IPS-18c (cell line): Measurements from ENCODE around the gene BLOC1S3.

Experiments used
- H3K4me3 ChIP-seq: 2 replicates; pipeline ENCODE4 v1.7.0; 2013; ENCODE audit warnings: low read depth, mild to moderate bottlenecking, low read length, moderate library complexity; ENCODE audit not compliant: insufficient read depth
- H3K9me3 ChIP-seq: one replicate; pipeline ENCODE4 v1.6.1; 2013; ENCODE audit warnings: mild to moderate bottlenecking, low read length, moderate library complexity; ENCODE audit not compliant: control insufficient read depth, insufficient read depth

BLOC1S3 gene

DNA sequence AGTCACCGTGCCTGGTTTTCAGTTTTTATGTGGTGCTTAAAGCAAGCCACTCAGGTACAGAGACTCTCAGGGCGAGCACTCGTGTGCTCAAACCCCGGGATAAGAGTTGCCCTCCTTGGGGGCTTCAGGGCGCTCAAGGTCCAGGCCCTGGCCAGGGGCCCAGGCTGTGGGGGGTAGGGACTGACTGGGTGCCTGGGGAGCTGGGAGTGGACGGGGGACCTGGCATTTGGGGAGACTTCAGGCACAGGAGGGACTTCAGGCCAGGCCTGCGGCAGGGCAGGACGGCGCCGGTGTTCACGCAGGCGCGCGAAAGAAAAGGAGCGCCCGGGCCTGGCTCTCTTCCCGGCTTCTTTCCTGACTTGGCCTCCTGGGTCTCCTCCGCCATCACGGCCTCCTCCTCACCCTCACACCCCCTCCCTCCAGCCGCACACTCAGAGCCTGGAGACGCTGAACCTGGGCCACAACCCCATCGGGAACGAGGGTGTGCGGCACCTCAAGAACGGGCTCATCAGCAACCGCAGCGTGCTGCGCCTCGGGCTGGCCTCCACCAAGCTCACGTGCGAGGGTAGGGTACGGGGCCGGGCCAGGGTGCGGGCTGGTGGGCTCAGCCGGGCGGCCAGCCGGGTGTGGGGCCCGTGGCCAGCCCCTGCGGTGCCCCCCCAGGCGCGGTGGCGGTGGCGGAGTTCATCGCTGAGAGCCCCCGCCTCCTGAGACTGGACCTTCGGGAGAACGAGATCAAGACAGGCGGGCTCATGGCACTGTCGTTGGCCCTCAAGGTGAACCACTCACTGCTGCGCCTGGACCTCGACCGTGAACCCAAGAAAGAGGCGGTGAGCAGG is 33.9 kb upstream of the BLOC1S3 start:
- H3K9me3 ChIP-seq: no peaks in the 10 kb centered on the region

GRCh38 chr19:45145270-45146189 is 33.1 kb upstream of the BLOC1S3 start:
- Histone ChIP-seq H3K9me3 (no peaks in the 10 kb centered on the region), H3K4me3 (no peak overlapping the region)

More for the DNA sequence above, 33.9 kb upstream of the BLOC1S3 start:
- H3K4me3 ChIP-seq: no peak overlapping the region

- Histone ChIP-seq H3K9me3 (no peaks in the 10 kb centered on the region), H3K4me3 (no peak overlapping the region)
Measured at GRCh38 chr19:45146251-45146650, 32.3 kb upstream of the BLOC1S3 start.

DNA sequence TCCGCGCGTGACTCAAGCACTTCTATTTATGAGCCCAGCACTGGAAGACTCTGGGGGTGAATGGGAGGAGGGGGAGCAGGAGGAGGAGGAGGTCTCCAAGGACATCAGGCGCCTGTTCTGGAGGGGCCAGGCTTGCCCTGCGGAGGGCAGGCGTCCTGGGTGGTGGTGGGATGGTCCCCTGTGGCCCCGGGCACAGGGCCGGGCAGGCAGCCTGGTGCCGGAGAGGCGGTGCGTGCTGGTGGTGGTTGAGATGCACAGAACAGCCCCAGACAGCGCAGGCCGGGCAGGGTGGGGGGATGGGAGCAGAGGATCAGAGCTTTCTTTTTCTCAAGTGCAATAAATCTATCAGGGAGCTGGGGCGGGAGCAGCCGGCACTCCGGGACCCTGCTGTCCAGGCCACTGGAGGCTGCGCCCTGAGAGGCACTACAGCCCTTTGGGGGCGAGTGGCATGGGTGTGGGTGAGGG is 31.8 kb upstream of the BLOC1S3 start:
- no peak overlapping the region for H3K4me3 ChIP-seq
- no peaks in the 10 kb centered on the region for H3K9me3 ChIP-seq

- H3K9me3 ChIP-seq: no peaks in the 10 kb centered on the region
- H3K4me3 ChIP-seq: no peak overlapping the region
Measured at GRCh38 chr19:45147835-45148676, 30.5 kb upstream of the BLOC1S3 start.

DNA sequence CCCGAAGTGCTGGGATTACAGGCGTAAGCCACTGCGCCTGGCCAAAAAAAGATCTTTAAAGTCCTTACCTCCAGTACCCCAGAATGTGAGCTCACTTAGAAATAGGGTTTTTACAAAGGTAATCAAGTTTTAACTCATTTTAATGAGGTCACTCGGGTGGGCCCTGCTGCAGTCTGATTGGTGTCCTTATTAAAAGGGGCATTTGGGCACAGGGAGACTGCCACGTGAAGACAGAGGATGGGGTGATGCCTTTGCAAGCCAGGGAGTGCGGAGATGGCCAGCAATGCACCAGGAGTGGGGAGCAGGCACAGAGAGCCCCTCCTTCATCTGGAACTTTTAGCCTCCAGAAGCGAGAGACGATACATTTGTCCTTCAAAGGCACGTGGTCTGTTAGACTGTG is 29.5 kb upstream of the BLOC1S3 start:
- H3K9me3 ChIP-seq: no peaks in the 10 kb centered on the region
- no peak overlapping the region for H3K4me3 ChIP-seq

DNA sequence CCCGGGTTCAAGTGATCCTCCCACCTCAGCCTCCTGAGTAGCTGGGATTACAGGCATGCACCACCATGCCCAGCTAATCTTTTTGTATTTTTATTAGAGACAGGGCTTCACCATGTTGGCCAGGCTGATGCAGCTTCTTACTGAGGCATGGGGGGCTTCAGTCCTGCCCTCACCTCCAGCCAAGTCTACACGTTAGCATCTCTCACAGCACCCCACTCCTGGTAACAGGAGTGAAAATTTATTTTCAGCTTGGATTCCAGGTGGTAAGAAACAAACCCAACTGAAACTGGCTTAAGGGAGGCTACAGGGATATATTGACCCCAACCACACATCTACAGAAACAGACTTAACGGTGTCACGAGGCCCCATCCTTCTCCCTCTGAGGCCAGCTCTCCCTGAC is 28.4 kb upstream of the BLOC1S3 start:
- H3K9me3 ChIP-seq: no peaks in the 10 kb centered on the region
- H3K4me3 ChIP-seq: no peak overlapping the region

DNA sequence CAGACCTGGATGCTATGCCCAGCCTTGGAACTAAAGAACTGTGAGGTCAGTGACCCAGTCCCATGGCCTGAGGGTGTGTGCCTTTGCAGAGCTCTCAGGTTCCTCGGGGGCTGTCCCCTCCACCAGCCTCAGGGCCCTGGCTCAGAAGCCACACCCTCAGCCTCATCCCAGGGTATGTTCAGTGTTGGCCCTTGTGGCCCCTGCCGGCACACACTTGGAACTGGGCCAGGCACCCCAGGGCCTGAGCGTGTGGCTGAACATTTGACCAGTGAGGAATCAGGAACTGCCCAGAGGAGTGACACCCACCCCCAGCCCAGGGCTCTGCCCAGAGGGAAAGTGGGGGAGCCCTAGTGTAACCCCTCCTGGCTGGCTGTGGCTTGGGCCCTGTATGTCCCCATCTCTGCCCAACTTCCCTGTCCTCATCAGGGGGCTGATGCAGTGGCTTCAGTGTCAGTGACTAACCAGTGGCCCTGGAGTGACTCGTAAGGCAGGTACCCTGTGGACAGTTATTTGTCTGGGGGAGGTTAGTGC is 27.8 kb upstream of the BLOC1S3 start:
- no peaks in the 10 kb centered on the region for H3K9me3 ChIP-seq
- H3K4me3 ChIP-seq: no peak overlapping the region

DNA sequence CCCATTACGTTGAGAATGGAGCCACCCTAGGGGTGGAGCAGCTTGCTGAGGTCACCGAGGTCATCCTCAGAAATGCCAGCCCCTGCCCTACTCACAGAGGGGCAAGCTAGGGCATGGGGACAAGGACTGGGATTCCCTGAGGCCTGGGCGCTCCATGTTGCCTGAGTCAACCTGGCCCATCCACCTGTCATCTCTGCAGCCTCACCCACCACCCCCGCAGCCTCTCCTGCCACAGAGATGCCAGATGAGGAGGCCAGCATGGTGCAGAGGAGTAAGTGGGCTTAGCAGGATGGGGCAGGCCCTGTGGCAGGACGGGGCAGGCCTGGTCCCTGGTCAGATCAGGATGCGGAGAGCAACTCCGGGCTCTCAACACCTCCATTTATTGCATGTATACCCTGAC is 27.3 kb upstream of the BLOC1S3 start:
- H3K4me3 ChIP-seq: no peak overlapping the region
- H3K9me3 ChIP-seq: no peaks in the 10 kb centered on the region

DNA sequence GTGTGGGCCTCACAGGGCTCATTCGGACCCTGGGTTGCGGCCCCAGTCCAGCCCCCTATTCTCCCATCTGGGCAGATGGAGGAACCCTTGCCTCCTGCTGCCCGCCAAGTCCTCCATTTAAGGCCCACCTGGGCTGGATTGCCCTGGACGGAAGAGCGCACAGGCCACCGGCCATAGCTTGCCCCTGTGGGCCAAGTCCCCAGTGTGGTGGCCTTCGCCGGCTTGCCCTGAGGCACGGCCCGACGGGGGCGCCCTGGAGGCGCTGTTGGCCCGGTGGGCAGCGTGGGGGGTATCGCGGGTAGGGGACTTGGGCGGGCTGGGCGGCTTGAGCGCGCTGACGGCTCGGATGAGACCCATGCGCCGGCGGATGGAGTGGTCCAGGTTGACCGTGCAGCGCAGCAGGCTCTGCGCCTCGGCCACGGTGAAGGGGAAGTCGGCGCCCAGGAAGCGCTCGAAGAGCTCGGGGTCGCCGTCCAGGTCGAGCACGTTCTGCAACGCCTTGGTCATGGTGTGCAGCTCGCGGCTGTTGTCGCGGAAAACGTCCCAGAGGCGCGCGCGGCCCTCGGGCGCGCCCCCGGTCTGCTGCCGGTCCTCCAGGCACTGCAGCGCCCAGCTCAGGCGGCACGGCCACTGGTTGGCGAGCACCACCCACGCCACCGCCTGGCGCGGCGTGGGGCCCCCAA is 26.6 kb upstream of the BLOC1S3 start:
- H3K9me3 ChIP-seq: no peaks in the 10 kb centered on the region
- H3K4me3 ChIP-seq: no peak overlapping the region

DNA sequence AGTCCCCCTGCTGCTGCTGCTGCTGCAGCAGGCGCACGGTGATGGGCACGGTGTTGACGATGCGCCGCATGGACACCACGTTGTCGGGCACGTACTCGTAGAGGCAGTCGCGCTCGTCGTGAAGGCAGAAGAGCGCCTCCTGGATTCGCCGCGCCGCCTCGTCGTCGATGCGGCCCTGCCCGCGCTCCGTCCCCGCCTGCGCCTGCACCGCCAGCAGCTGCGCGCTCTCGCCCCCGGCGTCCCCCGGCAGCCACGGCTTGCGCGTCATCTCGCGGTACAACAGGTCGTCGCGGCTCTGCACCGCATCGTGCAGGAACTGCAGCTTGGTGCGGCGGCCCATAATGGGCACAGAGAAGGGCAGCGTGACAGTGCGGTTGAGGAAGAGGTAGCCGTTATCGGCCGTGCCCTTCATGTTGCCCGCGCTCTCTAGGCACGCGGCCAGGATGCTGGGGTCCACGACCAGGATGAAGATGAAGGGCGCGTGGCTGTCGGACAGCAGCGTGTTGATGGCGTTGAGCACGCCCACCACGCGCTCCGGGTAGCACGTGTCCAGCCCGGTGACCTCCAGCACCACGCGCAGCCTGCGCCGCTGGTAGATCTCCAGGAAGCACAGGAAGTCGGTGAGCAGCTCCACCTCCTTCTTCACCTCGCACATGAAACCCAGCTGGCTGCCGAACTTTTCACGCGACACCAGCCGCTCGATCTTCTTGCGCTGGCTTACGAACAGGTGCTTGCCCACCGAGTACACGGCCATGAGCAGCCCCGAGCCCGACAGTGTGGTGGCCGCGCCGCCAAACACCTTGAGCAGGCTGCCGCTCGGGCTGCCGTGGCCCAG is 25.9 kb upstream of the BLOC1S3 start:
- Histone ChIP-seq H3K4me3 (no peak overlapping the region), H3K9me3 (no peaks in the 10 kb centered on the region)

DNA sequence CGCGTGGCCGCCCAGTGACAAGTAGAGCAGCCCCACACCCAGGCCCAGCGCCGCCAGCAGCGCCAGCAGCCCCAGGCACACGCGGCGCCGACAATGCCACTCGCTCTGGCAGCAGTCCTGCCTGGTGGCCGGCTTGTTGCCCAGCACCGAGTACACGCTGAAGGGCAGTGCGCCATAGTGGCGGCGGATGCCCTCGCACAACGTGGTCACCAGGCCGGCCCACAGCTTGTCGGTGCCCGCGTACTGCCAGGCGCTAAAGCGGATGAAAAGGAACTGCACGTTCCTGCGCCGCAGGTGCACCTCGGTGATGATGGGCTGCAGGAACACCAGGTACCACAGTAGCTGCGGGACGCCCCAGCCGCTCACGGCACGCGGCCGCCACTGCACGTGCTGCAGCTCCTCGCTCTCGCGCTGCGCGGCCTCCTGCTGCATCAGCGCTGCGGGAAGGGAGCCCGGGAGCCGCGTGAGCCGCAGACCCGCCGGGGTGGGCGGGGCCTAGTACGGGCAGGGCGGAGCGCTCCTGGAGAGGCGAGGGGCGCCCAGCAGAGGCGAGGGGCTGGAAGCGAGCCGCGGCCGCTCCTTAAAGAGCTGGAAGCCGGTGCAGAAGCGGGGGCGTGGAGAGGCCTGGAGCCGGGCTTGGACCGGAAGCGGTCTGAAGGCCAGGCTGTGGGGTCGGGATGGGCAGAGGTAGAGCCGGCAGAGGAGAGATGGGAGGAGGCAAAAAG is 25.1 kb upstream of the BLOC1S3 start:
- peak overlapping the region; percentile 42 for H3K4me3 ChIP-seq
- no peaks in the 10 kb centered on the region for H3K9me3 ChIP-seq

GRCh38 chr19:45154064-45154827 is 24.3 kb upstream of the BLOC1S3 start:
- H3K9me3 ChIP-seq: no peaks in the 10 kb centered on the region
- H3K4me3 ChIP-seq: peak overlapping the region; percentile 42

DNA sequence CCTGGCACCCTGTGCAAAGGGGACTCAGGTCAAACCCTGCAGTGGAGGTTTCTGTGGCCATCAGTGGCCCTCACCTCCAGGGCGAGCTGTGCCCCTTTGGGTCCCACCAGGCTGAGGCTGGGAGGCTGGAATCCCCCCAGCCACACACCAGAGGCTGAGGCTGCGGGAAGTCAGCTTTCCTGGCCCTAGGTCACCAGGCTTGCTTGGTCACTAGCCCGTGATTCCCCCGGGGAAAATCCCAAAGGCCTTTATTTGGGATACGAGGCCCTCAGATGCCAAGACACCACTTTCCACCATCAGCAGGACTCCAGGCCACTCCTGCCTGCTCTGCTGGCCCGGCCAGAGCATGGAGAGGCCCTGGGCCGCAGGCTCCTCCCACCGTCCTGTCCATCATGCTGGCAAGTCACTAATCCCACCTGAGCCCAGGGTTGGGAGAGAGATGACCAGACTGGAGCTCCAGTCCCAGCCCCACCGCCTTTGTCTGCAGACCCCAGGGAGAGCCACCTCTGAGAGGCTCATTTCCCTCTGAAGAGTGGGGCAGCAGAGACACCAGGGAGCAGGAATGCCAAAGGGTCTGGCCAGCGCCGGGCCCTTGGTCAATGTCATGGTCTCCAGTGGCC is 22.5 kb upstream of the BLOC1S3 start:
- Histone ChIP-seq H3K4me3 (no peak overlapping the region), H3K9me3 (no peaks in the 10 kb centered on the region)
